ENCODE results near the gene PACRG. TPM values are rescaled to one million over a fixed set of nuclear protein-coding genes. Genes with fewer than 3 reads are reported as not detected.

The PACRG gene
- total and polyA plus RNA-seq, 2 donors from 2014 or later = 7.4 to 20.0 TPM

- H3K9ac ChIP-seq (ENCODE audit: low read length in 3 of 3) = no peak overlapping the region
- no peaks in the 10 kb centered on the region for H3K36me3 ChIP-seq (ENCODE audit: control insufficient read depth in 2 of 3, insufficient read depth in 3 of 3, low read length in 3 of 3)
- DNase-seq = no peak
- no peaks in the 10 kb centered on the region for H3K4me1 ChIP-seq (ENCODE audit: control insufficient read depth in 2 of 3, insufficient read depth in 2 of 3, low read depth in 1 of 3, low read length in 3 of 3)
- H3K27me3 ChIP-seq (ENCODE audit: control insufficient read depth, insufficient read depth, low read length) = no peaks in the 10 kb centered on the region
- H3K27ac ChIP-seq (ENCODE audit: low read depth in 2 of 2, low read length in 2 of 2) = no peak overlapping the region
- FAIRE-seq = no peak
- no peaks in the 10 kb centered on the region for H3K9me3 ChIP-seq (ENCODE audit: control insufficient read depth in 2 of 3, insufficient read depth in 1 of 3, low read length in 3 of 3)
- intact Hi-C loops (cut with DNase I) = no loop called here
- TF ChIP-seq CTCF (IDR thresholded peaks at IDR 0.05; ENCODE audit: borderline replicate concordance, extremely low read depth, insufficient read depth) = no peak
- no peak overlapping the region for H3K4me3 ChIP-seq (ENCODE audit: low read length in 3 of 3)
Observed at GRCh38 chr6:162960679-162961457, 233.1 kb downstream of the PACRG start.

GRCh38 chr6:162962093-162962492 lies 234.3 kb downstream of the PACRG start:
- TF ChIP-seq CTCF (IDR thresholded peaks at IDR 0.05; ENCODE audit: borderline replicate concordance, extremely low read depth, insufficient read depth) = no peak
- H3K36me3 ChIP-seq (ENCODE audit: control insufficient read depth in 2 of 3, insufficient read depth in 3 of 3, low read length in 3 of 3) = no peaks in the 10 kb centered on the region
- FAIRE-seq (no peak), DNase-seq (no peak)
- no peak overlapping the region for H3K4me3 ChIP-seq (ENCODE audit: low read length in 3 of 3)
- no peak overlapping the region for H3K27ac ChIP-seq (ENCODE audit: low read depth in 2 of 2, low read length in 2 of 2)
- H3K4me1 ChIP-seq (ENCODE audit: control insufficient read depth in 2 of 3, insufficient read depth in 2 of 3, low read depth in 1 of 3, low read length in 3 of 3) = no peaks in the 10 kb centered on the region
- no peak overlapping the region for H3K9ac ChIP-seq (ENCODE audit: low read length in 3 of 3)
- no peaks in the 10 kb centered on the region for H3K9me3 ChIP-seq (ENCODE audit: control insufficient read depth in 2 of 3, insufficient read depth in 1 of 3, low read length in 3 of 3)
- no peaks in the 10 kb centered on the region for H3K27me3 ChIP-seq (ENCODE audit: control insufficient read depth, insufficient read depth, low read length)
- intact Hi-C loops (cut with DNase I) = no loop called here

- Histone ChIP-seq H3K27ac (ENCODE audit: low read depth in 2 of 2, low read length in 2 of 2) (no peak overlapping the region), H3K9ac (ENCODE audit: low read length in 3 of 3) (no peak overlapping the region), H3K9me3 (ENCODE audit: control insufficient read depth in 2 of 3, insufficient read depth in 1 of 3, low read length in 3 of 3) (no peaks in the 10 kb centered on the region), H3K36me3 (ENCODE audit: control insufficient read depth in 2 of 3, insufficient read depth in 3 of 3, low read length in 3 of 3) (no peaks in the 10 kb centered on the region), H3K4me3 (ENCODE audit: low read length in 3 of 3) (no peak overlapping the region), H3K4me1 (ENCODE audit: control insufficient read depth in 2 of 3, insufficient read depth in 2 of 3, low read depth in 1 of 3, low read length in 3 of 3) (no peaks in the 10 kb centered on the region), H3K27me3 (ENCODE audit: control insufficient read depth, insufficient read depth, low read length) (no peaks in the 10 kb centered on the region)
- FAIRE-seq (no peak), DNase-seq (no peak)
- intact Hi-C loops (cut with DNase I) = no loop called here
- TF ChIP-seq CTCF (IDR thresholded peaks at IDR 0.05; ENCODE audit: borderline replicate concordance, extremely low read depth, insufficient read depth) = no peak
Observed at GRCh38 chr6:162963861-162964260, 236.1 kb downstream of the PACRG start.

Data from kidney (tissue), 14 donors.